GM21515 (cell line): ENCODE data around the gene XXYLT1.
"Not testable (repeated sequence)": the region's sequence is repeated elsewhere in the genome, so short reads cannot be mapped to it uniquely, and the experiment has no call there.

Experiments used
- ATAC-seq: cut with Tn5 transposase; IDR thresholded peaks from one replicate; pipeline ENCODE4 v1.9.1; 2021; ENCODE audit not compliant: unreplicated experiment

Gene XXYLT1

GRCh38 chr3:195187609-195188425, 83.1 kb downstream of the XXYLT1 start:
- no peak for ATAC-seq

GRCh38 chr3:195186710-195187047, 84.3 kb downstream of the XXYLT1 start:
- not testable (repeated sequence) for ATAC-seq

- ATAC-seq, result no peak
These were observed 84.8 kb downstream of the XXYLT1 start for GRCh38 chr3:195186041-195186709.

GRCh38 chr3:195185583-195185982, 85.4 kb downstream of the XXYLT1 start:
- no peak for ATAC-seq

- no peak for ATAC-seq
These were observed 86.1 kb downstream of the XXYLT1 start for GRCh38 chr3:195184716-195185421.

- no peak for ATAC-seq
These were observed 87.7 kb downstream of the XXYLT1 start for GRCh38 chr3:195183071-195183776.

GRCh38 chr3:195182470-195182795, 88.5 kb downstream of the XXYLT1 start:
- no peak for ATAC-seq

- ATAC-seq, result no peak
These were observed 89.1 kb downstream of the XXYLT1 start for GRCh38 chr3:195181741-195182469.

GRCh38 chr3:195181113-195181498, 89.9 kb downstream of the XXYLT1 start:
- no peak for ATAC-seq

GRCh38 chr3:195180490-195181112, 90.4 kb downstream of the XXYLT1 start:
- no peak for ATAC-seq

GRCh38 chr3:195179776-195180489, 91.0 kb downstream of the XXYLT1 start:
- ATAC-seq, result no peak

- ATAC-seq, result no peak
These were observed 92.6 kb downstream of the XXYLT1 start for GRCh38 chr3:195178124-195178910.

GRCh38 chr3:195177422-195178123, 93.4 kb downstream of the XXYLT1 start:
- no peak for ATAC-seq

- ATAC-seq, result no peak
These were observed 94.2 kb downstream of the XXYLT1 start for GRCh38 chr3:195176776-195177175.

GRCh38 chr3:195175476-195176337, 95.3 kb downstream of the XXYLT1 start:
- no peak for ATAC-seq

GRCh38 chr3:195175076-195175475, 95.9 kb downstream of the XXYLT1 start:
- ATAC-seq, result no peak

GRCh38 chr3:195173657-195174056, 97.3 kb downstream of the XXYLT1 start:
- no peak for ATAC-seq
